ENCODE data around the gene HORMAD2.

The HORMAD2 gene

DNA sequence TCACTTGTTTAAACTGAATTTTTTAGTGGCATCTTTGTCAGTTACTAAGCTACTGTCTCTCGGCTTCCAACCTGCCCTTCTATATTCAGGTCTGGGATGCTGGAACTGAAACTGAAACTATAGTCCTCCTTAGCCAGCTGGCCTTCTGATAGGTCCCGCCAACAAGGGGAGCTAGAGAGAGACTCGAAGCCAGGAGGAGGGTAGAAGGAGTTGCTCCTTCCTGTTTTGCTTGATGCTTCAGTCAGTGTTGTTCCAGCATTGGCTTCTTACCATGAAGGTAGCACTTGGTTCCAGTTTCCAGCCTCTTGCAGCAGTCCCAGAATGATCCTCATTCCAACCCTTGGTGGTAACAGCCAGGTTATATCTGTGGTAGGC, 32.9 kb upstream of the HORMAD2 start:
- H3K79me1 ChIP-seq (ENCODE audit: low read depth, low read length) = no peaks in the 10 kb centered on the region
- no peak overlapping the region for H2AK5ac ChIP-seq (ENCODE audit: low read depth, low read length)
- H2BK120ac ChIP-seq (ENCODE audit: low read depth, low read length) = no peak overlapping the region
- H4K8ac ChIP-seq (ENCODE audit: low read depth, low read length) = no peak overlapping the region
- no peaks in the 10 kb centered on the region for H3K36me3 ChIP-seq (replicated peaks in 1 of 2; ENCODE audit: control insufficient read depth in 2 of 2, insufficient read depth in 2 of 2, low read length in 2 of 2)
- H2BK5ac ChIP-seq (ENCODE audit: low read length) = no peak overlapping the region
- no peak overlapping the region for H2BK12ac ChIP-seq (ENCODE audit: low read length)
- peaks cover 2 to 5% of the 10 kb centered on the region in 2 donors for H3K9me3 ChIP-seq (replicated peaks in 1 of 2; ENCODE audit: control insufficient read depth in 2 of 2, insufficient read depth in 1 of 2, low read depth in 1 of 2, low read length in 2 of 2)
- no peak overlapping the region for H3K14ac ChIP-seq (ENCODE audit: low read length)
- DNase-seq (ENCODE audit: low spot score) = no peak
- no peak overlapping the region for H4K91ac ChIP-seq (ENCODE audit: low read depth, low read length, poor library complexity)
- no peak overlapping the region for H2BK15ac ChIP-seq (ENCODE audit: low read length)
- no peak overlapping the region for H3K27ac ChIP-seq (replicated peaks; ENCODE audit: low read length)
- H3K9ac ChIP-seq (ENCODE audit: low read depth, low read length, poor library complexity) = no peak overlapping the region
- no peak overlapping the region for H2AFZ ChIP-seq (ENCODE audit: low read length)
- no peak overlapping the region for H3K23ac ChIP-seq (ENCODE audit: low read depth, low read length, poor library complexity)
- no peak overlapping the region for H3K4me3 ChIP-seq (ENCODE audit: low read length in 2 of 2)
- H3K4me1 ChIP-seq (ENCODE audit: control insufficient read depth in 2 of 2, insufficient read depth in 1 of 2, low read depth in 1 of 2, low read length in 2 of 2) = peaks cover 0 to 23% of the 10 kb centered on the region in 2 donors
- H3K18ac ChIP-seq (ENCODE audit: low read length) = no peak overlapping the region
- H3K27me3 ChIP-seq (ENCODE audit: control insufficient read depth in 3 of 3, insufficient read depth in 3 of 3, low read depth in 1 of 3, low read length in 3 of 3) = no peaks in the 10 kb centered on the region
- WGBS, 2 donors (ENCODE audit: extremely low coverage in 2 of 2, insufficient read length in 2 of 2, insufficient replicate concordance in 1 of 2) = no CpG with 5 or more reads among the region's 3 CpGs
- H3K4ac ChIP-seq (ENCODE audit: low read length) = no peak overlapping the region
- H3K4me2 ChIP-seq (ENCODE audit: insufficient read depth, low read length, poor library complexity, severe bottlenecking) = no peak overlapping the region

DNA sequence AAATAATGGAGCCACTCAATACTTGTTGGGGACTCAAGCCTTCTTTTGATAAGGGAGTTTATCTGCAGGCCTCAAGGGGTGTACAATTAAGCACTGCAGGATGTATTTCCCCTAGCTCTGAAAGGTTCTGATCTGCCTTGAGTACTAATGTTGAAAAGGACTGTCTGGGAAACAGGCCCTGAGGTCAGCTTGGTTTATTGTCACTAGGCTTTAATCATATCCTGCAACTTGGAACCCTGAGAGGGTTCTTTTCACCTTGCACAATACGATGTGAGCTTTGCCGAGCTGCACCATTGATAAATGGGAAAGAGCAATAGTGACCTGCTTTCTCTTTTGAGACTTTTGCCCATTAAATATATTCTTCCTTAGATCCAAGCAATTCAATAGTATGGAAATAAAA, 31.6 kb upstream of the HORMAD2 start:
- Histone ChIP-seq H3K4me1 (ENCODE audit: control insufficient read depth in 2 of 2, insufficient read depth in 1 of 2, low read depth in 1 of 2, low read length in 2 of 2) (peaks cover 0 to 16% of the 10 kb centered on the region in 2 donors), H3K27ac (replicated peaks; ENCODE audit: low read length) (no peak overlapping the region), H3K36me3 (replicated peaks in 1 of 2; ENCODE audit: control insufficient read depth in 2 of 2, insufficient read depth in 2 of 2, low read length in 2 of 2) (no peaks in the 10 kb centered on the region), H2BK12ac (ENCODE audit: low read length) (no peak overlapping the region), H3K4me3 (ENCODE audit: low read length in 2 of 2) (no peak overlapping the region), H3K4me2 (ENCODE audit: insufficient read depth, low read length, poor library complexity, severe bottlenecking) (no peak overlapping the region), H3K79me1 (ENCODE audit: low read depth, low read length) (no peaks in the 10 kb centered on the region), H3K4ac (ENCODE audit: low read length) (no peak overlapping the region), H3K9me3 (replicated peaks in 1 of 2; ENCODE audit: control insufficient read depth in 2 of 2, insufficient read depth in 1 of 2, low read depth in 1 of 2, low read length in 2 of 2) (peaks cover 2 to 5% of the 10 kb centered on the region in 2 donors), H2BK15ac (ENCODE audit: low read length) (no peak overlapping the region), H4K91ac (ENCODE audit: low read depth, low read length, poor library complexity) (no peak overlapping the region), H3K14ac (ENCODE audit: low read length) (no peak overlapping the region), H2BK5ac (ENCODE audit: low read length) (no peak overlapping the region), H3K9ac (ENCODE audit: low read depth, low read length, poor library complexity) (no peak overlapping the region), H2AK5ac (ENCODE audit: low read depth, low read length) (no peak overlapping the region), H4K8ac (ENCODE audit: low read depth, low read length) (no peak overlapping the region), H2AFZ (ENCODE audit: low read length) (no peak overlapping the region), H2BK120ac (ENCODE audit: low read depth, low read length) (no peak overlapping the region), H3K23ac (ENCODE audit: low read depth, low read length, poor library complexity) (no peak overlapping the region), H3K27me3 (ENCODE audit: control insufficient read depth in 3 of 3, insufficient read depth in 3 of 3, low read depth in 1 of 3, low read length in 3 of 3) (no peaks in the 10 kb centered on the region), H3K18ac (ENCODE audit: low read length) (no peak overlapping the region)
- WGBS, 2 donors (ENCODE audit: extremely low coverage in 2 of 2, insufficient read length in 2 of 2, insufficient replicate concordance in 1 of 2) = no CpG with 5 or more reads among the region's 2 CpGs
- DNase-seq (ENCODE audit: low spot score) = no peak

- no peak overlapping the region for H2BK120ac ChIP-seq (ENCODE audit: low read depth, low read length)
- no peak overlapping the region for H3K4me3 ChIP-seq (ENCODE audit: low read length in 2 of 2)
- H3K4me2 ChIP-seq (ENCODE audit: insufficient read depth, low read length, poor library complexity, severe bottlenecking) = no peak overlapping the region
- no peaks in the 10 kb centered on the region for H3K79me1 ChIP-seq (ENCODE audit: low read depth, low read length)
- no peaks in the 10 kb centered on the region for H3K36me3 ChIP-seq (replicated peaks in 1 of 2; ENCODE audit: control insufficient read depth in 2 of 2, insufficient read depth in 2 of 2, low read length in 2 of 2)
- H3K9me3 ChIP-seq (replicated peaks in 1 of 2; ENCODE audit: control insufficient read depth in 2 of 2, insufficient read depth in 1 of 2, low read depth in 1 of 2, low read length in 2 of 2) = peaks cover 0 to 10% of the 10 kb centered on the region in 2 donors
- no peak overlapping the region for H3K23ac ChIP-seq (ENCODE audit: low read depth, low read length, poor library complexity)
- no peak overlapping the region for H2AK5ac ChIP-seq (ENCODE audit: low read depth, low read length)
- no peak overlapping the region for H3K9ac ChIP-seq (ENCODE audit: low read depth, low read length, poor library complexity)
- H3K14ac ChIP-seq (ENCODE audit: low read length) = no peak overlapping the region
- H3K4ac ChIP-seq (ENCODE audit: low read length) = no peak overlapping the region
- no peak overlapping the region for H2AFZ ChIP-seq (ENCODE audit: low read length)
- H2BK12ac ChIP-seq (ENCODE audit: low read length) = no peak overlapping the region
- H4K91ac ChIP-seq (ENCODE audit: low read depth, low read length, poor library complexity) = no peak overlapping the region
- H2BK15ac ChIP-seq (ENCODE audit: low read length) = no peak overlapping the region
- no CpG with 5 or more reads among the region's 10 CpGs for WGBS, 2 donors (ENCODE audit: extremely low coverage in 2 of 2, insufficient read length in 2 of 2, insufficient replicate concordance in 1 of 2)
- H3K4me1 ChIP-seq (ENCODE audit: control insufficient read depth in 2 of 2, insufficient read depth in 1 of 2, low read depth in 1 of 2, low read length in 2 of 2) = peaks cover 0 to 3% of the 10 kb centered on the region in 2 donors
- no peak overlapping the region for H3K18ac ChIP-seq (ENCODE audit: low read length)
- no peak overlapping the region for H2BK5ac ChIP-seq (ENCODE audit: low read length)
- no peak for DNase-seq (ENCODE audit: low spot score)
- no peaks in the 10 kb centered on the region for H3K27me3 ChIP-seq (ENCODE audit: control insufficient read depth in 3 of 3, insufficient read depth in 3 of 3, low read depth in 1 of 3, low read length in 3 of 3)
- H4K8ac ChIP-seq (ENCODE audit: low read depth, low read length) = no peak overlapping the region
- no peak overlapping the region for H3K27ac ChIP-seq (replicated peaks; ENCODE audit: low read length)
Measured at GRCh38 chr22:30054067-30054763, 26.0 kb upstream of the HORMAD2 start.

- H3K4me2 ChIP-seq (ENCODE audit: insufficient read depth, low read length, poor library complexity, severe bottlenecking) = no peak overlapping the region
- no peak overlapping the region for H3K14ac ChIP-seq (ENCODE audit: low read length)
- no peak overlapping the region for H3K9ac ChIP-seq (ENCODE audit: low read depth, low read length, poor library complexity)
- H3K23ac ChIP-seq (ENCODE audit: low read depth, low read length, poor library complexity) = no peak overlapping the region
- H3K4me1 ChIP-seq (ENCODE audit: control insufficient read depth in 2 of 2, insufficient read depth in 1 of 2, low read depth in 1 of 2, low read length in 2 of 2) = peaks cover 0 to 3% of the 10 kb centered on the region in 2 donors
- no peak overlapping the region for H2BK120ac ChIP-seq (ENCODE audit: low read depth, low read length)
- H4K91ac ChIP-seq (ENCODE audit: low read depth, low read length, poor library complexity) = no peak overlapping the region
- no peak overlapping the region for H2BK12ac ChIP-seq (ENCODE audit: low read length)
- DNase-seq (ENCODE audit: low spot score) = no peak
- no peak overlapping the region for H4K8ac ChIP-seq (ENCODE audit: low read depth, low read length)
- H2AK5ac ChIP-seq (ENCODE audit: low read depth, low read length) = no peak overlapping the region
- H3K27ac ChIP-seq (replicated peaks; ENCODE audit: low read length) = no peak overlapping the region
- no peak overlapping the region for H2AFZ ChIP-seq (ENCODE audit: low read length)
- H3K4ac ChIP-seq (ENCODE audit: low read length) = no peak overlapping the region
- H2BK15ac ChIP-seq (ENCODE audit: low read length) = no peak overlapping the region
- no peak overlapping the region for H2BK5ac ChIP-seq (ENCODE audit: low read length)
- H3K79me1 ChIP-seq (ENCODE audit: low read depth, low read length) = no peaks in the 10 kb centered on the region
- no peak overlapping the region for H3K18ac ChIP-seq (ENCODE audit: low read length)
- H3K36me3 ChIP-seq (replicated peaks in 1 of 2; ENCODE audit: control insufficient read depth in 2 of 2, insufficient read depth in 2 of 2, low read length in 2 of 2) = no peaks in the 10 kb centered on the region
- peaks cover 0 to 10% of the 10 kb centered on the region in 2 donors for H3K9me3 ChIP-seq (replicated peaks in 1 of 2; ENCODE audit: control insufficient read depth in 2 of 2, insufficient read depth in 1 of 2, low read depth in 1 of 2, low read length in 2 of 2)
- no peaks in the 10 kb centered on the region for H3K27me3 ChIP-seq (ENCODE audit: control insufficient read depth in 3 of 3, insufficient read depth in 3 of 3, low read depth in 1 of 3, low read length in 3 of 3)
- H3K4me3 ChIP-seq (ENCODE audit: low read length in 2 of 2) = no peak overlapping the region
Measured at GRCh38 chr22:30054764-30055069, 25.5 kb upstream of the HORMAD2 start.
